Measurements from ENCODE around the gene ARF3.
A peak's percentile ranks its signal among the peaks of the same experiment; 100 is the strongest.

The ARF3 gene

DNA sequence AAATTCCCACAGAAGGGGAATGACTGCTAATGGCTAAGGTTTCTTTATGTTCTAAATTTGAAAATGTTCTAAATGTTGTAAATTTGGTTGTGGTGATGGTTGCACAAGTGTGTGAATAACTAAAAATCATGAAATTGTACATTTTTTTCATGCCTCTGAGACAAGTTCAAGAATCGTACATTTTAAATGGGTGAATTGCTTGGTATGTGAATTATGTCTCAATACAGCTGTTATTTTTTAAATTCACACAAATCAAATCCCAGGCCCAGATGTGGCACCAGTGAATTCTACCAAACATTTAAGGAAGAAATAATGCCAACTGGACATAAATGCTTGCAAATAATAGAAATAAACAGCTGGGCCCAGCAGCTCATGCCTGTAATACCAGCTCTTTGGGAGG lies 63.0 kb downstream of the ARF3 start:
- no peak overlapping the region for H2AFZ ChIP-seq (ENCODE audit: low read length)
- no peak overlapping the region for H3K4me3 ChIP-seq (ENCODE audit: low read length, poor library complexity, severe bottlenecking)
- no peak overlapping the region for H3K4me2 ChIP-seq (ENCODE audit: low read depth, low read length, poor library complexity, severe bottlenecking)
- H3K9ac ChIP-seq (ENCODE audit: low read depth, low read length, poor library complexity, severe bottlenecking) = no peak overlapping the region
- no peaks in the 10 kb centered on the region for H3K36me3 ChIP-seq (ENCODE audit: insufficient read depth, low read length)
- no peaks in the 10 kb centered on the region for H4K20me1 ChIP-seq (ENCODE audit: insufficient read depth, low read length, poor library complexity, severe bottlenecking)
- TF ChIP-seq, protein P1, sequence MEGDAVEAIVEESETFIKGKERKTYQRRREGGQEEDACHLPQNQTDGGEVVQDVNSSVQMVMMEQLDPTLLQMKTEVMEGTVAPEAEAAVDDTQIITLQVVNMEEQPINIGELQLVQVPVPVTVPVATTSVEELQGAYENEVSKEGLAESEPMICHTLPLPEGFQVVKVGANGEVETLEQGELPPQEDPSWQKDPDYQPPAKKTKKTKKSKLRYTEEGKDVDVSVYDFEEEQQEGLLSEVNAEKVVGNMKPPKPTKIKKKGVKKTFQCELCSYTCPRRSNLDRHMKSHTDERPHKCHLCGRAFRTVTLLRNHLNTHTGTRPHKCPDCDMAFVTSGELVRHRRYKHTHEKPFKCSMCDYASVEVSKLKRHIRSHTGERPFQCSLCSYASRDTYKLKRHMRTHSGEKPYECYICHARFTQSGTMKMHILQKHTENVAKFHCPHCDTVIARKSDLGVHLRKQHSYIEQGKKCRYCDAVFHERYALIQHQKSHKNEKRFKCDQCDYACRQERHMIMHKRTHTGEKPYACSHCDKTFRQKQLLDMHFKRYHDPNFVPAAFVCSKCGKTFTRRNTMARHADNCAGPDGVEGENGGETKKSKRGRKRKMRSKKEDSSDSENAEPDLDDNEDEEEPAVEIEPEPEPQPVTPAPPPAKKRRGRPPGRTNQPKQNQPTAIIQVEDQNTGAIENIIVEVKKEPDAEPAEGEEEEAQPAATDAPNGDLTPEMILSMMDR (conservative IDR thresholded peaks at IDR 0.05; ENCODE audit: low read length) = no peak
- no peak for TF ChIP-seq EZH2phosphoT487 (IDR thresholded peaks at IDR 0.05; ENCODE audit: borderline replicate concordance)
- no peaks in the 10 kb centered on the region for H3K9me2 ChIP-seq (replicated peaks; ENCODE audit: low read depth, low read length)
- no peaks in the 10 kb centered on the region for H3K9me3 ChIP-seq (ENCODE audit: insufficient read depth, low read depth, low read length)
- H3F3A ChIP-seq (ENCODE audit: low read depth) = no peaks in the 10 kb centered on the region
- no peaks in the 10 kb centered on the region for H3K79me2 ChIP-seq (ENCODE audit: insufficient read depth, low read length)
- H3K4me1 ChIP-seq (ENCODE audit: insufficient read depth, low read length, poor library complexity, severe bottlenecking) = peaks cover 3% of the 10 kb centered on the region
- no peaks in the 10 kb centered on the region for H3K27me3 ChIP-seq (ENCODE audit: insufficient read depth, low read length, poor library complexity, severe bottlenecking)

DNA sequence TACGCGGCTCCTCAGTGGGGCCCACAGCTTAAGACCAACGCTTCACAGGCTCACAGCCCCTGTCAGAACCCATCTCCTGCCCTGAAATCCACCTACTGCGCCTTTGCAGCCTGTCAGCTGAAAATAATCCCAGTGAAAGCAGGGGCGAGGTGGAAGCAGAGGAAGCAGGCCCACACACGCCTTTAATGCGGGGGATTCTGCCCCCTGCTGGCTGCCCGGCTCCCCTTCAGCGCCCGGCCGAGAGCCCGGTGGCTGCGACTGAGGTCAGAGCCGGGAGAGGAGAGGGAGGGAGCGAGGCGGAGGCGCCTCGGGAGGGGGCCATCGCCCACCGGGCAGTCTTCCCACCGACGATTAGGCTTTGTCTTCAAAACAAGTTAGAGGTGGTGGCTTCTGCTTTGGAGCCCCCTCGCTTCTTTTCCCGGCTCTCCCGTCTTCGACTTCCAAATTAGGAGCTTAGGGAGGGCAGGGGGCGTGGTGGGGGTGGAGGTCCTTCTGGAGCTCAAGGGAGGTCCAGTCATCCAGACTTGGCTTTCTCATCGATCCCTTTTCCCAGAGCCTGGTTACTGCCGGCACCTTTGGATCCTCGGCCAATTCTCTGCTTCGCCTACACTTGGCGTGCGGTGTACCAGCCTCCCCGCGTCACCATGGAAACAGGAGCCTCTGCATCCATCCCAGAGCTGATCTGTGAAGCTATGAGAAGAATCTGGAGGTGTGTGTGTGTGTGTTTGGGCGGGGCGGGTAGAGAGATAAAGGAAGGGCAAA lies 66.4 kb downstream of the ARF3 start:
- H4K20me1 ChIP-seq (ENCODE audit: insufficient read depth, low read length, poor library complexity, severe bottlenecking) = no peaks in the 10 kb centered on the region
- H3K9ac ChIP-seq (ENCODE audit: low read depth, low read length, poor library complexity, severe bottlenecking) = peak overlapping the region; percentile 47
- no peaks in the 10 kb centered on the region for H3K79me2 ChIP-seq (ENCODE audit: insufficient read depth, low read length)
- peaks cover 3% of the 10 kb centered on the region for H3K4me1 ChIP-seq (ENCODE audit: insufficient read depth, low read length, poor library complexity, severe bottlenecking)
- peak overlapping the region; percentile 16 for H3K4me3 ChIP-seq (ENCODE audit: low read length, poor library complexity, severe bottlenecking)
- peak overlapping the region; percentile 55 for H3K4me2 ChIP-seq (ENCODE audit: low read depth, low read length, poor library complexity, severe bottlenecking)
- peak overlapping the region; percentile 93 for H2AFZ ChIP-seq (ENCODE audit: low read length)
- no peaks in the 10 kb centered on the region for H3K9me2 ChIP-seq (replicated peaks; ENCODE audit: low read depth, low read length)
- H3F3A ChIP-seq (ENCODE audit: low read depth) = no peaks in the 10 kb centered on the region
- H3K9me3 ChIP-seq (ENCODE audit: insufficient read depth, low read depth, low read length) = no peaks in the 10 kb centered on the region
- no peaks in the 10 kb centered on the region for H3K36me3 ChIP-seq (ENCODE audit: insufficient read depth, low read length)
- H3K27me3 ChIP-seq (ENCODE audit: insufficient read depth, low read length, poor library complexity, severe bottlenecking) = no peaks in the 10 kb centered on the region
- TF ChIP-seq, protein P1 (conservative IDR thresholded peaks at IDR 0.05; ENCODE audit: low read length) = peak; percentile 90
- TF ChIP-seq EZH2phosphoT487 (IDR thresholded peaks at IDR 0.05; ENCODE audit: borderline replicate concordance) = no peak

DNA sequence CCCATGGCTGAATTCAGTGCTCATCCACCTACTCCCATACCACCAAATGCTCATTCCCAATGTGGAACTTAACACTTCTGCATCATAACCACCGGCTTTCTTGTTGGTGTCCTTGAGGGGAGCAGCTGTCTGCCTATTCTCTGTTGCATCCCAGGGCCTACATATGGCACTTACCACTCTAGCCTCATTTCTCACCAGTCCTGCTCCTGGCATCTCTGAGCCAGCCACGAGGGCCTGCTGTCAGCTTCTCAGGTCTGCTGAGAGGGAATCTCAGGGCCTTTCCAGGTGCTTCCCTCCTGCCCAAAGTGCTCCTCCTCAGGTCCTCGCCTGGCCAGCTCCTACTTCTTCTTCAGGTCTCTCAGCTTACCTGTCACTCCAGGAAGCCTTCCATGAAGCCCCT lies 67.6 kb downstream of the ARF3 start:
- peaks cover 3% of the 10 kb centered on the region for H3K4me1 ChIP-seq (ENCODE audit: insufficient read depth, low read length, poor library complexity, severe bottlenecking)
- no peaks in the 10 kb centered on the region for H3K9me2 ChIP-seq (replicated peaks; ENCODE audit: low read depth, low read length)
- no peaks in the 10 kb centered on the region for H3K27me3 ChIP-seq (ENCODE audit: insufficient read depth, low read length, poor library complexity, severe bottlenecking)
- H4K20me1 ChIP-seq (ENCODE audit: insufficient read depth, low read length, poor library complexity, severe bottlenecking) = no peaks in the 10 kb centered on the region
- no peaks in the 10 kb centered on the region for H3K36me3 ChIP-seq (ENCODE audit: insufficient read depth, low read length)
- H3F3A ChIP-seq (ENCODE audit: low read depth) = no peaks in the 10 kb centered on the region
- H3K79me2 ChIP-seq (ENCODE audit: insufficient read depth, low read length) = no peaks in the 10 kb centered on the region
- peak overlapping the region; percentile 47 for H3K9ac ChIP-seq (ENCODE audit: low read depth, low read length, poor library complexity, severe bottlenecking)
- H3K4me2 ChIP-seq (ENCODE audit: low read depth, low read length, poor library complexity, severe bottlenecking) = no peak overlapping the region
- TF ChIP-seq, protein P1 (conservative IDR thresholded peaks at IDR 0.05; ENCODE audit: low read length) = no peak
- TF ChIP-seq EZH2phosphoT487 (IDR thresholded peaks at IDR 0.05; ENCODE audit: borderline replicate concordance) = no peak
- H3K4me3 ChIP-seq (ENCODE audit: low read length, poor library complexity, severe bottlenecking) = no peak overlapping the region
- H2AFZ ChIP-seq (ENCODE audit: low read length) = peak overlapping the region; percentile 93; the same call in 1 of the 2 replicates
- no peaks in the 10 kb centered on the region for H3K9me3 ChIP-seq (ENCODE audit: insufficient read depth, low read depth, low read length)
